NCI-H82 treated with DMSO at 0.1 percent for 48 hours (cell line): ENCODE measurements around the gene ZNF493.

Source experiments
- DNase-seq: peaks from one replicate; lab custom pipeline; 2025; ENCODE audit not compliant: unreplicated experiment; lab: John Stamatoyannopoulos, UW

Gene ZNF493

GRCh38 chr19:21462540-21462939, 65.6 kb downstream of the ZNF493 start:
- DNase-seq: no peak

- peak; percentile 14 for DNase-seq
Observed at GRCh38 chr19:21463449-21464105, 66.6 kb downstream of the ZNF493 start.

- DNase-seq: no peak
Observed at GRCh38 chr19:21466627-21467026, 69.7 kb downstream of the ZNF493 start.

GRCh38 chr19:21468791-21469190, 71.9 kb downstream of the ZNF493 start:
- no peak for DNase-seq

GRCh38 chr19:21472507-21472906, 75.6 kb downstream of the ZNF493 start:
- DNase-seq: no peak

GRCh38 chr19:21474671-21475181, 77.8 kb downstream of the ZNF493 start:
- no peak for DNase-seq
